Activated CD8-positive, alpha-beta memory T cell treated with anti-CD3 and anti-CD28 coated beads, Interleukin-2, amount 50 U/mL, for 4 hours (primary cell): ENCODE data around the gene C10orf90.

Source experiments
- DNase-seq: peaks from one replicate; pipeline ENCODE4 v3.0.0-alpha.2; 2020

C10orf90 gene

GRCh38 chr10:126629925-126630624, 40.4 kb downstream of the C10orf90 start:
- no peak for DNase-seq

- no peak for DNase-seq
Observed at GRCh38 chr10:126628746-126629145, 41.7 kb downstream of the C10orf90 start.

- no peak for DNase-seq
Observed at GRCh38 chr10:126621846-126622245, 48.6 kb downstream of the C10orf90 start.

- DNase-seq = no peak
Observed at GRCh38 chr10:126618466-126618865, 52.0 kb downstream of the C10orf90 start.

- no peak for DNase-seq
Observed at GRCh38 chr10:126617733-126618132, 52.8 kb downstream of the C10orf90 start.

GRCh38 chr10:126617208-126617607, 53.3 kb downstream of the C10orf90 start:
- no peak for DNase-seq

- no peak for DNase-seq
Observed at GRCh38 chr10:126616737-126617136, 53.8 kb downstream of the C10orf90 start.

- DNase-seq = no peak
Observed at GRCh38 chr10:126611303-126611702, 59.2 kb downstream of the C10orf90 start.

GRCh38 chr10:126609566-126609965, 60.9 kb downstream of the C10orf90 start:
- DNase-seq = no peak

- no peak for DNase-seq
Observed at GRCh38 chr10:126599949-126600682, 70.4 kb downstream of the C10orf90 start.

- no peak for DNase-seq
Observed at GRCh38 chr10:126598009-126598408, 72.5 kb downstream of the C10orf90 start.

GRCh38 chr10:126597211-126597610, 73.3 kb downstream of the C10orf90 start:
- no peak for DNase-seq

- DNase-seq = no peak
Observed at GRCh38 chr10:126596472-126597016, 73.9 kb downstream of the C10orf90 start.

- DNase-seq = no peak
Observed at GRCh38 chr10:126595160-126595559, 75.3 kb downstream of the C10orf90 start.

- DNase-seq = no peak
Observed at GRCh38 chr10:126593968-126594701, 76.4 kb downstream of the C10orf90 start.

- DNase-seq = no peak
Observed at GRCh38 chr10:126592901-126593300, 77.6 kb downstream of the C10orf90 start.

GRCh38 chr10:126588024-126588423, 82.5 kb downstream of the C10orf90 start:
- no peak for DNase-seq

- no peak for DNase-seq
Observed at GRCh38 chr10:126586878-126587277, 83.6 kb downstream of the C10orf90 start.

GRCh38 chr10:126586128-126586527, 84.4 kb downstream of the C10orf90 start:
- no peak for DNase-seq

GRCh38 chr10:126585249-126586017, 85.1 kb downstream of the C10orf90 start:
- DNase-seq = no peak

- DNase-seq = no peak
Observed at GRCh38 chr10:126584836-126585235, 85.7 kb downstream of the C10orf90 start.

- DNase-seq = no peak
Observed at GRCh38 chr10:126583552-126584200, 86.8 kb downstream of the C10orf90 start.
